ENCODE measurements around the gene GZF1. TPM values are rescaled to one million over a fixed set of nuclear protein-coding genes. Genes with fewer than 3 reads are reported as not detected.

Gene GZF1
- total RNA-seq, 3 donors from 2014 or later, result 19.0 to 24.3 (median 19.9) TPM

DNA sequence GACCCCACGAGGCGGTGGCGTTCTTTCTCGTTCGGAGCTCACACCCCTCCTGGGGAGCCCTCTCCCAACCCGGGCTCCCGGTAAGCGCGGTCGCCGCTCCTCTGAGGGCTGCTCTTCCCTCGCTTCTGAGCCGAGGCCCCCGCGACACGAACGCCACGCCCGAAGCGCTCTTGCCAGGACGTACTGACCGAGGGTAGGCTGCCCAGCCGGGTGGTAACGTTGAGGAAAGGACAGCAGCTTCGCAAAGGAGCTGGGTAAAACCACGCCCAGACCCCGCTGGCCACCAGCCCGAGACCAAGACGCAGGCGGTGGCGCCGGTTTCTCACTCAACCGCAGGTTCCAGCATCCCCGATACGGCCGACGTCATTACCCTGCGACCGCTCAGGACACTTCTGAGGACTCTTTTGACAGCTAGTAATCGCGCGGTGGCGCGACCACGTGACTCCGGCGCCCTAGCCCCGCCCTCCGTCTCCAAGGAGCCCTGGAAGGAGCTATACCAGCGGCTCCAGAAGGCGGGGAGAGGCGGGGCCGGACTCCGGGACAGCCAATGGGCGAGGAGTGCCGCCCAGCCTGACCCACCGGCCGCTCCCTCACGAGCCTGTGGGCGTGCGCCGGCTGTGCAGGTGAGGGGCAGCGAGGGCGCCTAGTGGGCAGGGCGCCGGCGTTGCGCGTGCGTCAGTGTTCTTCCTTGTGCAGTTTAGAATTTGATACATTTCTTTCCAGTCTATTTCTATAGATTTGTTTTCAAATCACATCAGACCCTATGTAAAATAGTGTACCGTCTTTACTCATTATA lies 4.0 kb upstream of the GZF1 start:
- peak overlapping the region; percentile 94 to 98 for H3K27ac ChIP-seq
- H3K4me3 ChIP-seq, result peak overlapping the region; percentile 51 to 76 (median 74)
- intact Hi-C loops (cut with DNase I; ENCODE audit: low total_unique reads), result loop anchor here (5.0 kb wide), 1 partner anchor 284 kb away; no protein-coding TSS in a partner anchor
- DNase-seq (ENCODE audit: low spot score in 2 of 2), result peak; percentile 100
- no peaks in the 10 kb centered on the region for H3K27me3 ChIP-seq
- peaks cover 0 to 3% of the 10 kb centered on the region in 2 donors for H3K4me1 ChIP-seq
- H3K9me3 ChIP-seq, result no peaks in the 10 kb centered on the region
- peak; percentile 74 to 91 (median 82) for TF ChIP-seq POLR2AphosphoS5 (IDR thresholded peaks at IDR 0.05)
- TF ChIP-seq, protein P1, sequence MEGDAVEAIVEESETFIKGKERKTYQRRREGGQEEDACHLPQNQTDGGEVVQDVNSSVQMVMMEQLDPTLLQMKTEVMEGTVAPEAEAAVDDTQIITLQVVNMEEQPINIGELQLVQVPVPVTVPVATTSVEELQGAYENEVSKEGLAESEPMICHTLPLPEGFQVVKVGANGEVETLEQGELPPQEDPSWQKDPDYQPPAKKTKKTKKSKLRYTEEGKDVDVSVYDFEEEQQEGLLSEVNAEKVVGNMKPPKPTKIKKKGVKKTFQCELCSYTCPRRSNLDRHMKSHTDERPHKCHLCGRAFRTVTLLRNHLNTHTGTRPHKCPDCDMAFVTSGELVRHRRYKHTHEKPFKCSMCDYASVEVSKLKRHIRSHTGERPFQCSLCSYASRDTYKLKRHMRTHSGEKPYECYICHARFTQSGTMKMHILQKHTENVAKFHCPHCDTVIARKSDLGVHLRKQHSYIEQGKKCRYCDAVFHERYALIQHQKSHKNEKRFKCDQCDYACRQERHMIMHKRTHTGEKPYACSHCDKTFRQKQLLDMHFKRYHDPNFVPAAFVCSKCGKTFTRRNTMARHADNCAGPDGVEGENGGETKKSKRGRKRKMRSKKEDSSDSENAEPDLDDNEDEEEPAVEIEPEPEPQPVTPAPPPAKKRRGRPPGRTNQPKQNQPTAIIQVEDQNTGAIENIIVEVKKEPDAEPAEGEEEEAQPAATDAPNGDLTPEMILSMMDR (IDR thresholded peaks at IDR 0.05), result peak in 1 of 3 donors; percentile 11
- TF ChIP-seq POLR2A (IDR thresholded peaks at IDR 0.05), result peak; percentile 39
- H3K36me3 ChIP-seq, result no peaks in the 10 kb centered on the region

- intact Hi-C loops (cut with DNase I; ENCODE audit: low total_unique reads), result loop anchor here (5.0 kb wide), 1 partner anchor 284 kb away; no protein-coding TSS in a partner anchor
- Histone ChIP-seq H3K27ac (peak overlapping the region; percentile 94 to 98), H3K9me3 (no peaks in the 10 kb centered on the region), H3K36me3 (no peaks in the 10 kb centered on the region), H3K27me3 (no peaks in the 10 kb centered on the region), H3K4me3 (peak overlapping the region; percentile 51 to 76 (median 74)), H3K4me1 (peaks cover 0 to 9% of the 10 kb centered on the region in 2 donors)
- TF ChIP-seq, protein P1 (IDR thresholded peaks at IDR 0.05), result no peak
- TF ChIP-seq POLR2A (IDR thresholded peaks at IDR 0.05) (no peak), POLR2AphosphoS5 (IDR thresholded peaks at IDR 0.05) (no peak)
- DNase-seq (ENCODE audit: low spot score in 2 of 2), result no peak
These were observed 3.4 kb upstream of the GZF1 start for GRCh38 chr20:23358563-23358906.

DNA sequence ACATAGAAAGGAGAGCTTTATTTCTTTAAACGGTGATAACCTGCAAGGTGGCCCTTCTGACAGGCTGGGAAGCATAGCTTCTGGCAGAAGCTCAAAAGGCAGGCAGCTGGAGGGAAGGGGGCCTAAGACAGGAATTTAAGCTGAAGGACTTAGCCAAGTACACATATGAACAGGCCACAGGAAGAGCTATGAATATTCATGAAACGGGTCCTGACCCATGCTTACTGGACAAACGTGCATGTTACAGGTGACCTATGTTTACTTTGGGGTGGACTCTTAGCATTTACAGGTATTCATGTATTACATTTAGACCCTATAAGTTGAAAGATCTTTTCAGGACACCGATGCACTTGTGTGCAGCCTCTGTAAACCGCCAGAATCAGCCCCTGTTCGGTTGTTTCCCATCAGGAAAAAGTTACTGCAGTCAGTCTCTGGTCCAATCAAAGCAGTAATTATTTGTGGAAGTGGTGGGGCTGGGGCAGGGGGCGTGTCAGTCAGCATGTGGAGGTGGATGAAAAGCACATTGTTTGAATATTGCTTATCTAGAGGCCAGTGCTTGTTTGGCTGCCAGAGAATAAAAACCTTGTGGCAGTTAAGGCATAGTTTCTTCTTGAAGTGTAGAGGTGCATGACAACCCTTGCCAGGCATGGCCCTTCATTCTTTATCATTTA lies 2.9 kb upstream of the GZF1 start:
- H3K27ac ChIP-seq, result peak overlapping the region; percentile 94 to 98
- intact Hi-C loops (cut with DNase I; ENCODE audit: low total_unique reads), result loop anchor here (5.0 kb wide), 1 partner anchor 283 kb away; no protein-coding TSS in a partner anchor

GRCh38 chr20:23360531-23360930 lies 1.5 kb upstream of the GZF1 start:
- DNase-seq (ENCODE audit: low spot score in 2 of 2), result no peak
- Histone ChIP-seq H3K4me1 (peaks cover 0 to 10% of the 10 kb centered on the region in 2 donors), H3K27me3 (no peaks in the 10 kb centered on the region), H3K36me3 (no peaks in the 10 kb centered on the region), H3K4me3 (no peak overlapping the region), H3K27ac (peak overlapping the region; percentile 98 to 99), H3K9me3 (no peaks in the 10 kb centered on the region)
- intact Hi-C loops (cut with DNase I; ENCODE audit: low total_unique reads), result no loop called here
- TF ChIP-seq, protein P1 (IDR thresholded peaks at IDR 0.05), result no peak
- no peak for TF ChIP-seq POLR2A (IDR thresholded peaks at IDR 0.05)
- TF ChIP-seq POLR2AphosphoS5 (IDR thresholded peaks at IDR 0.05), result no peak

More for the DNA sequence above, 2.9 kb upstream of the GZF1 start:
- no peak for TF ChIP-seq POLR2AphosphoS5 (IDR thresholded peaks at IDR 0.05)
- TF ChIP-seq POLR2A (IDR thresholded peaks at IDR 0.05), result no peak
- TF ChIP-seq, protein P1 (IDR thresholded peaks at IDR 0.05), result no peak
- Histone ChIP-seq H3K36me3 (no peaks in the 10 kb centered on the region), H3K4me1 (peaks cover 0 to 10% of the 10 kb centered on the region in 2 donors), H3K27me3 (no peaks in the 10 kb centered on the region), H3K9me3 (no peaks in the 10 kb centered on the region), H3K4me3 (peak overlapping the region in 1 of 3 donors; percentile 76)
- DNase-seq (ENCODE audit: low spot score in 2 of 2), result no peak

DNA sequence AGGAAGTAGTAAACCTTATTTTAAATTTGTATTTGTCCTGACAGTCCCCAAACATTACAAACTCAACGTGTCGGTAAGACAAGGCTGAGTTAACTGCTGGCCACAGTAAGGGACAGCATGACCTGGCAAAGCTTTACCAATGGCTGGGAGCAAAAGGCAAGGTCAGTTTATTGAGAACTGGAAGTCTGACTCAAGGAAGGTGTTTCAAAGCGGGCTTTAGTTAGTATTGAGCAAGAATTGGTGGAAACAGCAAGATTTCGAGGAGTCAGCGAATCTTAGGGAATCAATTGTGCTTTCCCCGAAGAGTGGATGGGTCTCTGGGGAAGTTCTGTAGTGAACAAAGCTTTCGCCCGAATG lies 885 bp upstream of the GZF1 start:
- Histone ChIP-seq H3K27me3 (no peaks in the 10 kb centered on the region), H3K27ac (peak overlapping the region; percentile 98 to 99), H3K9me3 (no peaks in the 10 kb centered on the region), H3K4me1 (peaks cover 0 to 15% of the 10 kb centered on the region in 2 donors), H3K36me3 (no peaks in the 10 kb centered on the region), H3K4me3 (peak overlapping the region; percentile 67 to 89 (median 89))
- no peak for DNase-seq (ENCODE audit: low spot score in 2 of 2)
- intact Hi-C loops (cut with DNase I; ENCODE audit: low total_unique reads), result no loop called here
- TF ChIP-seq POLR2AphosphoS5 (IDR thresholded peaks at IDR 0.05), result no peak
- TF ChIP-seq, protein P1 (IDR thresholded peaks at IDR 0.05), result no peak
- TF ChIP-seq POLR2A (IDR thresholded peaks at IDR 0.05), result no peak

Measured in breast epithelium (tissue), 4 donors.